Inflammatory macrophage (primary cell): ENCODE data around the gene SLC6A20.
"Not testable (repeated sequence)": the region's sequence is repeated elsewhere in the genome, so short reads cannot be mapped to it uniquely, and the experiment has no call there.

ENCODE experiments used
- DNase-seq, 2 donors: peaks; one replicate each; pipeline ENCODE4 v3.0.0-alpha.2; 2020 to 2022

The SLC6A20 gene

DNA sequence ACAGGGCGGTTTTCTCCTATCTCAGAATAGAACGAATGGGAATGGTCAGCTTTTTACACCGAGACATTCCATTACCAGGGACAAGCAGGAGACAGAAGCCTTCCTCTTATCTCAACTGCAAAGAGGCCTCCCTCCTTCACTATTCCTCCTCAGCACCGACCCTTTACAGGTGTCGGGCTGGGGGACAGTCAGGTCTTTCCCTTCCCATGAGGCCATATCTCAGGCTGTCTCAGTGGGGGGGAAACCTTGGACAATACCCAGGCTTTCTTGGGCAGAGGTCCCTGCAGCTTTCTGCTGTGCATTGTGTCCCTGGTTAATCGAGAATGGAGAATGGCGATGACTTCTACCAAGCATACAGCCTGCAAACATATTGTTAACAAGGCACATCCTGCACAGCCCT lies 39.2 kb downstream of the SLC6A20 start:
- DNase-seq: not testable (repeated sequence)

DNA sequence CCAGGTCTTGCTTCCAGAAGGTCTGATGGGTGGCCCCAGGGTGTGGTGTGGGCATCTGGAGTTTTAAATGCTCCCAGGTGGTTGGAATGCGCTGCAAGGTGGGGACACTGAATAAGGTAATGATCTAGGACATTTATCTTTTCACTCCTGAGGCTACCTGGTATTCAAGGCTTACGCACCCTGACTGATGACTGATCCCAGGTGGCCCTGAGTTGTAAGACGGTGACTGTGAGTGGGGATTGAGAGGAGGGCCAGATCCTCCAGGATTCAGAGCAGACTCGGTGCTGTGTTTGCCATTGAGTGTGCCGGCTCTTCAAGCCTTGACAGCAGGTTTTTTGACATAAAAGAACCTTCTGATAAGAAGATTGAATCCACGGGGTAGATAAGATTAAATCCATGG lies 40.3 kb downstream of the SLC6A20 start:
- no peak for DNase-seq

DNA sequence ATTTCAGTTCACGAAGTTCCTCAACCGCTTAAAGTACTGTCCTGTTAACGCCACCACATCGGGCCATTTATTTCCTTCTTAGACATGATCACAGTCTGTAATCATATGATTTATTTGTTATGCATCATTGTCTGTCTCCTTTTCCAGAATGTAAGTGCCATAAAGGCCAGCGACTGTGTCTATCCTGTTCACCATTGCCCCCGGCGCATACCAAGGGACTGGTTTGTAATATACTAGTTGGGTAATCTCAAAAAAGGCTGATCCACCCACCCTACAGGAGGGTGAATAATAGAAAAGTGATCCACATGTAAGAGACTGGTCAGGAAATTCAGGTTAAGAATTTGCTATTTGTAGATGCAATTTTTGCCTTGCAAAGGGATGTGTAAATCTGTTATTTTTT lies 41.9 kb downstream of the SLC6A20 start:
- DNase-seq: no peak

DNA sequence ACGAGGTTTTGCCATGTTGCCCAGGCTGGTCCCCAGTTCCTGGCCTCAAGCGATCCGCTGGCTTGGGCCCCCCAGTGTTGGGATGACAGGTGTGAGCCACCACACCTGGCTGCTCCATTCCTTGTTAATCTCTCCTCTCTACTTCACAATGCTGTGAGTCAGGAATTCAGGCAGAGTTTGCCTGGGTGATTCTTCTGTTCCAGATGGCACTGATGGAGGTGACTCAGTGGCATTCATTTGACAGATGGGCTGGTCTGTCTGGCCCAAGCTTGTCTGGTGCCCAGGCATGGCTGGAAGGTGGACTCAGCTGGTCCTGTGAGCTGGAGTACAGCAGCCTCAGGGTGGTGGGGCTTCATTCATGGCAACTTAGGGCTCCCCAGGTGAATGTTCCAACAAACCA lies 43.2 kb downstream of the SLC6A20 start:
- no peak for DNase-seq

DNA sequence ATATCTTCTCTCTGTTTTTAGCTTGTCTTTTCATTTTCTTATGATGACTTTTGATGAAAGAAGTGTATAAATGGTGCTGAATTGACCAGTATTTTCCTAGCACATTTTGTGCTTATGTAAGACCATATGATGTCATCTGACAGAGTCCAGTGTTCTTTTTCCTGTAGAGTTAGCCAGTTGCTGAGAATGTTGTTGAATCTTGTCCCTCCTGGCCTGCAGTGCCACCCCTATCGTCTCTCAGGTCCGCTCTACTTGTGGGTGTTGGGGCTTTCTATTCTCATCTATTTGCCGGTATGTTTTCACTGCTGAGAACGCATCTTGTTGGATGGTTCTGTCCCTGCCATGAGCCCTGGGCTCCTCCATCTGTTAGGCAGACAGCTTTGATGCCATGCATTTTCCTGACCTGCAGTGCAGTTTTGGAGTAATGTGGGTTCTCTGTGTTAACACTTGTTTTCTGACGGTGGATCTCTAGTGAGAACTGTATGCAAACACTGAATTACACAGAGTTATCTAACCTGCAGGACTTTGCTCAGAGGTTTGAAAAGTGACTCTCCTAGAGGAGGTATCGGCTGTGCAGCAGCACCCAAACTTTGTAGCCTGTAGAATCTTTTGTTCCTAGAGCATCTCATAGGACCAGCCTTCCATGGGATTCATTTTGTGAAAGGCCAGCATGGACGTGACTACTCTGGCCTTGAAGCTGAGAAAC lies 44.6 kb downstream of the SLC6A20 start:
- DNase-seq: no peak

DNA sequence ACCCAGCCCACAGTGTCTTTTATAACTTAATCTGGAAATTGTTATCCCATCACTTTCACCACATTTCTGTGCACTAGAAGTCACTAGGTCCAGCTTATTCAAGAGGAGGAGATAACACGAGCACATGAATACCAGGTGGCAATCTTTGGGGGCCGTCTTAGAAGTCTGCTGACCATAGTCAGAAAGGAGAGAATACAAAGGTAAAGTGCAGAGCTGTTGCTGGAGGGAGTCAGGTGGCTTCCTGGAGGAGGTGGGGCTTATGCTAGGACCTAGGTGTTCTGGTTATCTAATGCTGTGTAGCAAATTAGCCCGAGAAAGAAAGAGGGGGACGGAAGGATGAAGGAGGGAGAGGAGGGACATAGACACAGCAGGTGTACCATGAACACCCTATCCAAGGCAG lies 46.5 kb downstream of the SLC6A20 start:
- DNase-seq: no peak

DNA sequence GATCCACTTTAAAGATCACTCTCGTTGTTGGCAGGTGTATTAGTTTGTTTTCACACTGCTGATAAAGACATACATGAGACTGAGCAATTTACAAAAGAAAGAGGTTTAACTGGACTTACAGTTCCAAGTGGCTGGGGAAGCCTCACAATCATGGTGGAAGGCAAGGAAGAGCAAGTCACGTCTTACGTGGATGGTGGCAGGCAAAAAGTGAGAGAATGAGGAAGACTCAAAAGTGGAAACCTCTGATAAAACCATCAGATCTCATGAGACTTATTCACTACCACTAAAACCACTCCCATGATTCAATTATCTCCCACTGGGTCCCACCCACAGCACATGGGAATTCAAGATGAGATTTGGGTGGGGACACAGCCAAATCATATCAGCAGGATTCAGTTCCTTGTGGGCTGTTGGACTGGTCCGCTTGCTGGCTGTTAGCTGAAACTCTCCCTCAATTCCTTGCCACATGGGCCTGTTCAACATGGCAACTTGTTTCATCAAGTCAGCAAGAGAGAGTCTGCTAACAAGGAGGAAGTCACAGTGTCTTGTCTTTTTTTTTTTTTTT lies 47.2 kb downstream of the SLC6A20 start:
- DNase-seq: not testable (repeated sequence)

DNA sequence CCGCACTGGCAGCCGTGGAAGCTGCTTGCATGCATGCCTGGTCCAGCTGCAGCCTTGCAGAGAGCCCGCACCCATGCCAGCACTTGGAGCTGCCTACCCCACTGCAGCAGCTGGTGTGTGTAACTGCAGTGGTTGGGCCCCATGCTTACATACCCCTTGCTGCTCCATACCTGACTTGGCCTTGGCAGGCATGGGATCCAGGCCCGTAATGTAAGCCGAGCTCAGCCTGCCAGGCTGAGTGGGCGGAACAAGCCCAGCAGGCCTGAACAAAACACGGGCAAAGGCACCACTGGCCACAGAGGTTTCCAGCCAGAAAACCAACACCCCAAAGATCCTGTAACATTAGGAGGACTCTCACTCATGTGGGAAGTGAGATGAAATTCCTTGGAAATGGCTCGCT lies 48.3 kb downstream of the SLC6A20 start:
- DNase-seq: no peak

DNA sequence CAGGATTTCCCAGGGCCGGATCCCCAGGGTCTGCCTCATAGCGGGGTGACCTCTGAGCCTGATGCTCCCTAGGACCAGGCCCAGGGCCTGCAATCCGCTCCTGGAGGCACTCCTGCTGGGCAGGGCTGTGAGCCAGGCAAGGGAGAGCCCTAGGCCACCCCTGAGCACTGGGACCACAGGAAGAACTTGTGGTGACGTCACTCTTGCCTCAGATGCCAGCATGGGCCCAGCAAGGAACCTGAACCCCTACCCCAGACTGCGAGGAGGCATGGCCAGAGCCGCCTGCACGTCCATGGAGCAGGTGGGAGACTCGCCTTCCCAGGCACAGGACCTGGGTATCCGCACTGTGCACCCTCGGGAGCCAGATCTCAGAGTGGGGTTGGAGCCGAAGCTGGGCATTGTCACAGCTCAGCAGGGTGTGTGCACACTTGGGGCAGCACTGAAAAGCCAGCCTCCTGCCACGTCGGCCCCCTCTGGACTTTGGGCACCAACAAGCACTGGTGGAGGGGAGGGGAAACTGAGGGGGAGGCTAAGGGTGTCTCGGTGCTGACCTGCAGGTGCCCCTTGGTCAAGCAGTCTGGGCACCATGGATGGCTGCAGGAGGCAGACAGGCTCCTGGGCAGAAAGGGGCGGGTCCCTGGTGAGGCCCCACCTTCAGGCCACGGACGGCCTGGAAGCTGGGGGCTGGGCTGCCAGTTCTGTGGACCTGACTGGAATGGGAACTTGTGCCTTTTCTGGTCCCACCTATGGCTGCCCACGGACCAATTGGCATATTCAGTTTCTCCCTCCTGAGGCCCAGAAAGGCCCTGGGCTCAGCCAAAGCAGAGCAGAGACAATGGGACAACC lies 49.3 kb downstream of the SLC6A20 start:
- no peak for DNase-seq

DNA sequence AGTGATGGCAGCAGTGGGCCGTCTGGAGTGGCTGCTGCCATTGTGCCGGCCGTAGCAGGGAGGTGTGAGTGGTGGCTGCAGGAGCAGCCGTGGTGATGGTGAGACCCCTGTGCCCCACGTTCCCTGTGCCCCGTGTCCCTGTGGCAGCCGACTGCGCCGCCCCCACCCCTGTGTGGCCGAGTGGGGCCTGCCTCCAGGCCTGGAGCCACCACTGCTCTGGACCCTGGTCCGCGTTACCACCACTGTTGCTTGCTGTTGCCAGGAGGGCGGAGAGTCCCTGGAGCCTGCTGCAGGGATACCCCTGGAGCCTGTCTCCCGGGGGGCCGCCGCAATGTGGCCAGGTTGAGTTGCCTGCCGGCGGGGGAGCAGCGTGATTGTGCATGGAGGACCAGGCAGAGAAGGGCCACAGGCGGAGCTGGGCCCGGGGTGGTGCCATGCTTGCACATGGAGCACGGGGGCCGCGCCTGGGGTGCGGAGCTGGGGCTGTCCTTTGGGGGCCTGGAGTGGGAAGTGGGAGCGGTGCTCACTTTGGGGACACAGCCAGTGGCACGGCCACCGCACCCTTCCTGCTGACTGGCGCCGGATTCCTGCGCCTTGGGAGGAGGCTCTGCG lies 50.1 kb downstream of the SLC6A20 start:
- no peak for DNase-seq

DNA sequence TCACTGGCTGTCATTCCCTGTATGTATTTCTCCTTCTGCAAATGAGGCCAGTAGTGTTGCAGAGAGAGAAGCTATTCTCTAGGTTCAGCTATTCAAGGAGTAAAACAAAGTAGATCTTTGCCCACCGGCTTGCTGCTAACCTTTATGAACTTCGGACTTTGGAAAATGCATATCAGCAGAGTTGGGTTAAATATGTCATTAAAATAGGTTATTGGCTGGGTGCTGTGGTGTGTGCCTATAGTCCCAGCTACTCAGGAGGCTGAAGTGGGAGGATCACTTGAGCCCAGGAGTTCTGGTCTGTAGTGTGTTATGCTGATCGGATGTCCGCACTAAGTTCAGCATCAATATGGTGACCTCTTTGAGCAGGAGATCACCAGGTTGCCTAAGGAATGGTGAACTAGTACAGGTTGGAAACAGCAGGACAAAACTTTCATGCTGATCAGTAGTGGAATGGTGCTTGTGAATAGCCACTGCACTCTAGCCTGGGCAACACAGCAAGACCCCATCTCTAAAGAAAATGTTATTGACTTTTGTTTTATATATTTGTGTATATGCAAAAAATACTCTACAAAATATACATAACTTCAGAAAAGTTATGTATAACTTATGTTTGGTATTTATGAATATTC lies 53.8 kb downstream of the SLC6A20 start:
- no peak for DNase-seq

DNA sequence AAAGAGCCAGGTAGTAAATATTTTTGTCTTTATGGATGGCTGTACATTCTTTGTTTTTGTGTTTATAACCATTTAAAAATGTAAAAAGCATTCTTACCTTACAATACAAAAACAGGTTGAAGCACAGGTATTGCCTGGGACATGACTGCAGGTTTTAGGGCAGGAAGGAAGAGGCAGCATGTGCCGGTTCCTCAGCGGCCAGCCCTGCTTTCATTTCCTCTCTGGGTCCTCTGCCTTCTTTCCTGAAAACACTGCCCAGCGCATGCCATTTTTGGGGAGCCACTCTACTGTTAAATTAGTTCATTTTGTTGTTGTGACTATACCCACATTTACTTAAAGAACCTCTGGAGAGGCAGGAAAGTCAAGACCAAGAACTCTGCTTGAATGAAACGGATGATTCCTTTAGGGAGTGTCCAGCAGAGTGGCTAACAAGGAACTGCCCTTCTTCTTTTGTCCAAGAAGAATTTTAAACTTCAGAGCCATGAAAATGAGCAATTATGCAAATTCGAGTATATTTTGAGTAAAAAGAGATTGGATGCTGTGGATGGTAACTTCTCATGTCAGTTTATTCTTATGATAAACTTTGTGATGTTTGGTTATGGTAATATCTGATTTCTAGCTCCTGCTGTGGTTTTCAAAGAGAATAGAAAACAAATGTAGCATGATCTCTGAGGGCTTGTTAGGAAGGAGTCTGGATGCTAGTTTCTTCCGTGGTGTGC lies 54.4 kb downstream of the SLC6A20 start:
- no peak for DNase-seq

DNA sequence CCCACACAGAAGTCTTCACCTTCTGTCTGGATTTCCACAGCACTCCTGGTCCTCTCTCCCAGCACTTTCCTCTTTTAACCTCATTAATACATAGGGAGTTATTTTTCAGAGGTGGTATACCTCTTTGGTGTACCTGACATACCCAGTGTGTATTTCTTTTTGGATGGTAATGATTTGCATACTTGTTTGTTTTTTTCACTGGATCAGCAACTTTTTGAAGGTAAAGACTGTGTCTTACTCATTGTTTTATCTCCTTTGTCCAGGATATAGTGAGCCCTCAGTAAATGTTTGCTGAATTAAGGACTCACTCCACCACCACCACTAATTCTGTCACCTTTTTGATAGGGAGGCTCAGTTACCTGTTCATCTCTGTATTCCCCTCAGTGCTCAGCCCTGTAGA lies 55.1 kb downstream of the SLC6A20 start:
- DNase-seq: no peak

DNA sequence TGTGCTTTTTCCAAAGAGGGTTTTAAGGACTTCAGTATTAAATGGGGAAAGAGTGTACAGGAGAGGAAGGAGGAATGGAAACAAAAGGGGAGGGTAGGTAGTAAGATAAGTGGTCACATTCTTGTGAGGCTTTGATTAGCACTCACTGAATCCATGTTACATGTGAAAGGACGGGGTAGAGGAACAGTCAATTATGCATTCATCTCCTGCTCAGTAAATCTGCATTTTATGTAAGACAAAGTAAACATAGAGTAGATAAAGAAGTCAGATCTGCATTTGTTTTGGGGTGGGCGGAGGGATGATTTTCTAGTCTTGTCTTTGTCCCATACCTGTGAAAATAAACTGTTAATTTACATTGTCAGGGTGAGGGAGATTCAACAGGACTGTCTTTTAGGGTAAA lies 56.3 kb downstream of the SLC6A20 start:
- no peak for DNase-seq

DNA sequence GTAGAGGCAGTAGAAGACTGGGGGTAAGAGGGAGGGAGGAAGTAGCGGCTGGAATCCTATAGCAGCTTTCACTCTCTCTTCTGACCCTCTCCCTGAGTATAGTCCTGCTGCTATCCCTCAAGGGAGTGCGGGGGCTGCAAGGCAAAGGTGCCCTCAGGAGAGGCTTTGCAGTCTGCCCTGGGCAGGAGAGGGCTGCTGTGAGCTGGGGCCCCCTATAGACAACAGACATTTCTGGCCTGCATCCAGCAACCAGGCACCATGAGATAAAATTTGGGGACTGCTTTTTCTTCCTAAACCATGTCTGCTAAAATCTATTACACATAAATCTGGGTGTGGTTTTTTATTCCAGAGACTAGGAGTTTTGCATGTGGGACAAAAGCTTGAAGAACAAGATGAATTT lies 59.1 kb downstream of the SLC6A20 start:
- DNase-seq: no peak

DNA sequence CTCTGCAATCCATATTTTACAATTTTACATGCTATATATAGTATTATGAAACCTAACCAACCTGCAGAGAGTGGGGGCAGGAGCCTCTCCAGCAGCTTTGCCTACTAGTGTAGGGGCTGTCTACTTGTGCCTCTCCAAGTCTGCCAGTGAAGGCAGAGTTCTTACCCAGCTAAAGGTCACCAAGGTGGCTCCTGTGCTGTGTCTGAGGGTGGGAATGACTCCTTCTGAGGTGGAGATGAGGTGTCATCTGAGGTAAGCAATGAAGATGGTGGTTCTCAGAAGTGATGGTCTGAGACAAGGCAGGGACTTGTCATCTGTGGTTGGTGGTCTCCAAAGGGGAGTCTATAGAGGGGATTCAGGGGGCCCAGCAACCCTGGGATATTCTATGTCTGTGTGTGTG lies 59.6 kb downstream of the SLC6A20 start:
- DNase-seq: no peak

DNA sequence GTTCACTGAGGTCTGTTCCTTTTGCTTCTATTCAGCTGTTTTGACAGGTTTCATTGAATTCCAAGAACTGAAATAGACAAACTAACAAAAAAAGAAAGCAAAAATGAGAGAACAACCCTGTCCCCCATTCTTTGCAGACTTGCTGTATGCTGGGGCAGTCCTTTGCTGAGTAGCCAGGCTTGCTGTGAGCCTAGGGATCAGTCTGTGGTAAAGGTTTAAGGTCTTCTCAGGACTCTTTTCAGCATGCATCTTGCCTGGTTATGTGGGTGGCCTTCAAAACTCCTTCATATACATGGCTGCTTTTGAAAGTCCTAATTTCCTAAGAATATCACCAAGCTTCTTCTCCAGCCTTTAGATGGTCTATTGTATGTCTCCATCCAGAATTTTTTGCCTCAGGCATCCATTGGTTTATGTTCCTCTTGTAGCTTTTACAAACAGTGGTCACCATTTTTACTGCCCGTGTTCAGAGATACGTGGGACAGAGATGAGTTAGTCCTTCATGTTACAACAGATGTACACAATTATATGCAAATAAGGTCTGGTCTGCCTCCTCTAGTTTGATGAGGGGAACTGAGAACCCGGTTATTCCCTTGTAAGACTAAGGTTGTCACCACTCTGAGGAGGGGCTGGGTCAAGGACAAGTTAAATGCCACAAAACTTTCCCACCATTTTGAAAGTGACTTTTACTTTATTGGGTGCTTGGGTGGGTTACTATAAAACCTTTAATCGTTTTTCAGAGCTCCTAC lies 65.8 kb downstream of the SLC6A20 start:
- DNase-seq: no peak

DNA sequence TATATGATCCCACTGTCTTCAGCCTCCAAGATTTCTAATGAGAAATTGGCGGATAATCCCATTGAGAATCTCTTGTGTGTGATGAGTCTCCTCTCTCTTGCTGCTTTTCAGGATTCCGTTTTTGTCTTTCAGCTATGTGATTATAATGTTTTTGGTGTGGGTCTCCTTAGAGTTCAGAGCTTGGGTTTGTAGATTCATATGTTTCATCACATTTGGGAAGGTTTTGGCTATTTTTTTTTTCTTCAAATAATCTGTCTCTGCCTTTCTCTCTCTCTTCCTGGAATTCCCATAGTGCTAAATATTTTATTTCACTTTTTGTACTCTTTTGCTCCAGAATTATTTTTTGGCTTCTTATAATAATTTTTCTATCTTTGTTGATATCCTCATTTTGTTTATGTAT lies 66.7 kb downstream of the SLC6A20 start:
- no peak for DNase-seq

DNA sequence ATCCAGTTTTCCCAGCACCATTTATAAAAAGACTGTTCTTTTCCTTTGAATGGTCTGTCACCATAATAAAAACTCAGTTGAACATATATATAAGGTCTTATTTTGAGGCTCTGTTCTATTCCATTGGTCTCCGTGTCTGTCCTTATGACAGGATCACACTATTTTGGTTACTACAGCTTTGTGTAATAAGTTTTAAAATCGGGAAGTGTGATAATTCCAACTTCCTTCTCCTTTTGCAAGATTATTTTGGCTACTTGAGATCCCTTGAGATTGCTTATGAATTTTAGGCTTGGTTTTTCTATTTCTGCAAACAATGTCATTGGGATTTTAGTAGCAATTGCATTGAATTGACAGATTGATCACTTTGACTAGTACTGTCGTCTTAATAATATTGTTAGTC lies 71.4 kb downstream of the SLC6A20 start:
- peak; percentile 50 to 84 for DNase-seq

DNA sequence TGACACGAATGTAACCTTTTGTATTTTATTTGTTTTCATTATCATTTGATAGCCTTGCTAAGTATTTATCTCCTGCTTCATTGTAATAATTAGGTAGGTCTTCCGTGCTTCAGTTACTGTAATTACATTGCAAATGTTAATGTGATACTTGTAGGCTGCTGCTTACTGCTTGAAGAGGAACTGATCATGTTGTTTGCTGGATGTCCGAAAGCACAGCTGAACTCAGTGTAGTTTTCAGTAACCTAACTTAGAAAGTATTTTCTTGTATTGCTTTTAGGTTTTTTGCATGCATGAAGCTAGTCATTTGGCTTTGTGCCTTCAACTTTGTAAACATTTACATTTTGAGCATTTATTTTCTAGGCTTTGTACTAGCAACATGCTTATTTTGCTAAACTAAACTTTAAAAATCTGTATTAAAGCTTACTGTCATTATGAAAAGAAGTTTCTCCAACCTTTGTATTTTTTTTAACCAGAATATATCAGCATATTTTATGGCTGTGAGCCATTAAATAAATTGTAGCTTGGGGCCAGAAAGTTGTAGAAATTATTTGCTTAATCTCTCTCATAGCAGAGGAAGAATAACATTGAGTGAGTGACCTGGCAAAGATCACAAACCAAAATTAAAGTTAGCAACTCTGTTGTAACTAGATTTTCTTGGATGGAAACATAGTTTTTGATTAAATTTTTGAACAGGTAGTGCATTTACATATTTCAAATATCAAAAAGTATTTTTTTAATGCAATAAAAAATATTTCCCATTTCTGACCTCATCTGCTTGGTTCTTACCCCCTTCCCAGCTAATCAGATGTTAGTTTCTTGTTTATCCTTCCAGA lies 76.5 kb downstream of the SLC6A20 start:
- no peak for DNase-seq
